ENCODE results near the gene MRPS5. TPM values are rescaled to one million over a fixed set of nuclear protein-coding genes. Genes with fewer than 3 reads are reported as not detected.

MRPS5 gene
- total RNA-seq, 4 donors from 2014 or later: 31.9 to 57.1 (median 36.8) TPM

DNA sequence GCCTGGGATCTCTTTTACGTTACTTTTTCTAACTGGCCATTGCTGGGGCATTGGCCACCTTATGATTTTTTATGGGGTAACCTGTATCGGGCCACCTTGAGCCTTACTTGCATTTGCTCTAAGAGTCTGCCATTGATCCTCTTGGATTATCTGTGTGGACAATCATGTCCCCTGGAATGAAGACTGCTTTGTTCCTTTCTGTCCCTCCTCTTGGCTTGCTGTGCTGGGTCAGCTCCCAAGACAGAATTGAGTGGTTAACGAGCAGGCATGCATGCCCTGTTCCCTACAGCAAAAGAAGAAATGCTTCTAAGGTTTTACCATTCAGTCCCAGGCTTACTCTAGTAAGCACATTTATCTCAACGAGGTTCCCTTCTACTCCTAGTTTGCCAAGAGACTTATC lies 49.8 kb downstream of the MRPS5 start:
- peaks cover 36% of the 10 kb centered on the region for H3K27me3 ChIP-seq
- no peak overlapping the region for H3K4me3 ChIP-seq
- H3K4me1 ChIP-seq: peaks cover 5% of the 10 kb centered on the region
- no peaks in the 10 kb centered on the region for H3K9me3 ChIP-seq
- DNase-seq (ENCODE audit: low spot score in 2 of 2): no peak
- no peaks in the 10 kb centered on the region for H3K36me3 ChIP-seq
- TF ChIP-seq CTCF (IDR thresholded peaks at IDR 0.05): no peak
- no peak for TF ChIP-seq POLR2A (IDR thresholded peaks at IDR 0.05)
- no peak for TF ChIP-seq EP300 (IDR thresholded peaks at IDR 0.05)
- TF ChIP-seq POLR2AphosphoS5 (IDR thresholded peaks at IDR 0.05): no peak
- no peak overlapping the region for H3K27ac ChIP-seq
- 78% methylated on average over 4 of the region's 4 CpGs for WGBS

DNA sequence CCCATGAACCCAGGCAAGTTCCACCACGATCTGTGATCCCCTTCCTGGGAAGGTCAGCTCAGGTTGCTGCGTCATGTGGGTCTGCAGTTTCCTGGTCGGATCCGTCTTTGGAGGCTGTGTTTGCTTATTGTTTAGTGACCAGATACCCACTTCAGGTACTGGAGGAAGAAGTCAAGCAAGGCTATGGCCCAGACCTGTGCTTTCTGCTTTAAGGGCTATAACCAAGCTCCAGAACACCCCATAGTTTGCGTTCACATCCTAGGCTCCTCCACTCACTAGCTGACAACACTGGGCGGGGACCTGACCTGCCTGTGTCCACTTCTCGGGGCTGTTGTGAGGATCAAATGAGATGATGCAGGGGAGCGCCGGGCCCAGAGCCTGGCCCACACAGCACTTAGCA lies 52.1 kb downstream of the MRPS5 start:
- DNase-seq (ENCODE audit: low spot score in 2 of 2): no peak
- Histone ChIP-seq H3K36me3 (no peaks in the 10 kb centered on the region), H3K4me1 (no peaks in the 10 kb centered on the region), H3K9me3 (no peaks in the 10 kb centered on the region), H3K4me3 (no peak overlapping the region), H3K27me3 (peaks cover 14% of the 10 kb centered on the region), H3K27ac (no peak overlapping the region)
- WGBS: 84% methylated on average over 9 of the region's 9 CpGs
- TF ChIP-seq POLR2AphosphoS5 (IDR thresholded peaks at IDR 0.05) (no peak), CTCF (IDR thresholded peaks at IDR 0.05) (no peak), POLR2A (IDR thresholded peaks at IDR 0.05) (no peak), EP300 (IDR thresholded peaks at IDR 0.05) (no peak)

GRCh38 chr2:95068256-95068655 lies 53.4 kb downstream of the MRPS5 start:
- H3K27ac ChIP-seq: no peak overlapping the region
- DNase-seq (ENCODE audit: low spot score in 2 of 2): no peak
- 78% methylated on average over 2 of the region's 2 CpGs for WGBS
- H3K4me1 ChIP-seq: no peaks in the 10 kb centered on the region
- no peak overlapping the region for H3K4me3 ChIP-seq
- H3K36me3 ChIP-seq: no peaks in the 10 kb centered on the region
- H3K27me3 ChIP-seq: peaks cover 2% of the 10 kb centered on the region
- TF ChIP-seq POLR2A (IDR thresholded peaks at IDR 0.05) (no peak), EP300 (IDR thresholded peaks at IDR 0.05) (no peak), CTCF (IDR thresholded peaks at IDR 0.05) (no peak), POLR2AphosphoS5 (IDR thresholded peaks at IDR 0.05) (no peak)
- no peaks in the 10 kb centered on the region for H3K9me3 ChIP-seq

DNA sequence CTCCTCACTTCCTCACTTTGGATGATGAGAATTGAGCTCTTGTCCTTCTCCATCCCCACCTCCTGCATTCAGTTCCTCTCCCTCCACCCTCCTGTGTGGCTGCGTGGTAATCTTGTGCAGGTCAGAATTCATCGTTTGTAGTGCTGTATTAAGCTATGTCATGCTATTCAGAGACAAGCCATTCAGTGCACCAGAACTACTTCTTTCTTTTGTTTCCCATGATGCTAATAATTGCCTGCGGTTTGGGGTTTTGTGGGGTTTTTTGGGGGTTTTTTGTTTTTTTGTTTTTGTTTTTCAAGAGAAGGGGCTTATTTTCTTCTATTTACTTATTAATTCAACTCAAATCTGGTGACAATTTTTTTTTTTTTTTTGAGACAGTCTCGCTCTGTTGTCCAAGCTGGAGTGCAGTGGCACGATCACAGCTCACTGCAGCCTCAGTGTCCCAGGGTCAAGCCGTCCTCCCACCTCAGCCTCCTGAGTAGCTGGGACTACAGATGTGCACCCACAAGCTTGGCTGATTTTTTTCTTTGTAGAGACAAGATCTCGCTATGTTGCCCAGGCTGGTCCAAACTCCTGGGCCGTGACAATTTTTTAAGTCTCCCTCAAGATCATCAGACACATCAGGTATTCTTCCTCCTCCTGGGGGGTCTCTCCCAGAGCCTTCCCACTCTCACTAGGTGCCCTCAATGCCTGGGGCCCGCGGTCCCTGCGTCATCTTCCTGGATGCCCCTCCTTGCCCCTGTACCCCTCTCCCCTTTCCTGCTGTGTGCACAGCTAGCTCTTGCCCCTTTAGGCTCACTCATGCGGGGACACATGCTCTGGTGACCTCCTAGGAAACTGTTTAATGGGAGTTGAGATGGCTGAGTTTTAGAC lies 58.3 kb downstream of the MRPS5 start:
- DNase-seq (ENCODE audit: low spot score in 2 of 2): no peak
- Histone ChIP-seq H3K36me3 (no peaks in the 10 kb centered on the region), H3K27ac (no peak overlapping the region), H3K4me1 (no peaks in the 10 kb centered on the region), H3K4me3 (no peak overlapping the region), H3K9me3 (no peaks in the 10 kb centered on the region), H3K27me3 (peaks cover 11% of the 10 kb centered on the region)
- no peak for TF ChIP-seq POLR2A (IDR thresholded peaks at IDR 0.05)
- no peak for TF ChIP-seq POLR2AphosphoS5 (IDR thresholded peaks at IDR 0.05)
- TF ChIP-seq EP300 (IDR thresholded peaks at IDR 0.05): no peak
- 71% methylated on average over 12 of the region's 12 CpGs for WGBS

DNA sequence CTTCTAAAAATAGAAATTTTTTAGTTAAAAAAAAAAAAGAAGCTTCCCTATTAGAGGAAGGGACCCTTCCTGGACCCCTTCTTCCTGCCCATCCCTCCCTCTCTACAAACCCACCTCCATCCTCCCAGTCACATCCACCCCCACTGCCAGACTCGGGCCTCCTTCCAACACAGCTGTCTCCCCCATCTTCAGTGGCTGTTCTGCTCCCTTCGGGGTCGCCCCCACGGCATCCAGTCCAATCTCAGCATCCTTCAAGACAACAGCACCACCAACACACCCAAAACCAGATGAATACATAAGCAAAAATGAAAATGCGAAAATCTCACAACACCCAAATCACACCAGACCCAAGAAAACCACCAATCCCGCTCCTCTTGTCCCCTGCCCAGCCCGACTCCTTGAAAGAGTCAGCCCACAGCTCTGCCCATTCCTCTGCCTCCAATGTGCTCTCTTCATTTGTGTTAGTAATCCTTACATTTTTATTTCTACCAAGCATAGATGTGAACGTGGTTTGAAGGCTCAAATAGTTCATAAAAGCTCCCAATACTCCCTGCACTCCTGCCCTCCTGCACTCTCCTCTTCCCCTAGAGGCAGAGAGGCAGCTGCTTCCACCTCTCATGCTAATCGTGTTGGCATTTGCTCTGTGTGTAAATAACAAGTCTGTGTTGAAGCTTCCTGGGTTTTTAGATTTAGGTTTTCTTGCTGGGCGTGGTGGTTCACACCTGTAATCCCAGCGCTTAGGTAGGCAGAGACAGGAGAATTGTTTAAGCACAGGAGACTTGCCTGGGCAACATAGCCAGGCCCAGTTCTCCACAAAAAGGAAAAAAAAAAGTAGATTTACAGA lies 59.1 kb downstream of the MRPS5 start:
- WGBS: 62% methylated on average over 11 of the region's 11 CpGs
- Histone ChIP-seq H3K4me1 (no peaks in the 10 kb centered on the region), H3K4me3 (no peak overlapping the region), H3K36me3 (no peaks in the 10 kb centered on the region), H3K9me3 (no peaks in the 10 kb centered on the region), H3K27ac (no peak overlapping the region), H3K27me3 (peaks cover 11% of the 10 kb centered on the region)
- no peak for TF ChIP-seq CTCF (IDR thresholded peaks at IDR 0.05)
- TF ChIP-seq EP300 (IDR thresholded peaks at IDR 0.05): no peak
- DNase-seq (ENCODE audit: low spot score in 2 of 2): peak; percentile 24 to 49

Measured in suprapubic skin (tissue), 4 donors.